Measurements from ENCODE around the gene CYP2B6. TPM values are rescaled to one million over a fixed set of nuclear protein-coding genes. Genes with fewer than 3 reads are reported as not detected.
"Not testable (repeated sequence)": the region's sequence is repeated elsewhere in the genome, so short reads cannot be mapped to it uniquely, and the experiment has no call there.

CYP2B6 gene
- total and polyA plus RNA-seq, 2 of the 13 experiments (the other 11 are each of a cell fraction or from before 2014, with no cell fraction given): 0.09 TPM; not detected in 1

DNA sequence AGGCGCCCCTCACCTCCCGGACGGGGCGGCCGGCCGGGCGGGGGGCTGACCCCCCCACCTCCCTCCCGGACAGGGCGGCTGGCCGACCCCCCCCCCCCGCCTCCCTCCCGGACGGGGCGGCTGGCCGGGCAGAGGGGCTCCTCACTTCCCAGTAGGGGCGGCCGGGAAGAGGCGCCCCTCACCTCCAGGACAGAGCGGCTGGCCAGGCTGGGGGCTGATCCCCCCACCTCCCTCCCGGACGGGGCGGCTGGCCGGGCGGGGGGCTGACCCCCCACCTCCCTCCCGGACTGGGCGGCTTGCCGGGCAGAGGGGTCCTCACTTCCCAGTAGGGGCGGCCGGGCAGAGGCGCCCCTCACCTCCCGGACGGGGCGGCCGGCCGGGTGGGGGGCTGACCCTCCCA, 25.7 kb upstream of the CYP2B6 start:
- in situ Hi-C loops (cut with HindIII; ENCODE audit: extremely low pct_ligation_motif_present, low pct_unique_long_range_greater_than_20kb); H3K79me2 ChIP-seq (ENCODE audit: insufficient read depth, low read length); DNase-seq (ENCODE audit: low spot score); BruUV-seq (replicated peaks); intact Hi-C loops (cut with micrococcal nuclease; ENCODE audit: unreplicated experiment); H4K20me1 ChIP-seq (ENCODE audit: insufficient read depth, low read length); H3K9me3 ChIP-seq (ENCODE audit: low read length); H3K36me3 ChIP-seq (replicated peaks in 1 of 2; ENCODE audit: control insufficient read depth in 1 of 2, insufficient read depth in 2 of 2, low read length in 2 of 2); H2AFZ ChIP-seq (ENCODE audit: low read length); H3K9ac ChIP-seq (ENCODE audit: insufficient read depth, low read depth, low read length); H3K4me3 ChIP-seq (replicated peaks in 1 of 3; ENCODE audit: insufficient read depth in 1 of 3, low read depth in 2 of 3, low read length in 3 of 3); CTCF ChIA-PET (ENCODE audit: low intra/inter-chr PET ratio, low total read pairs); H3K27me3 ChIP-seq (ENCODE audit: control insufficient read depth in 1 of 2, insufficient read depth in 2 of 2, low read length in 2 of 2); FAIRE-seq; ATAC-seq; H3K27ac ChIP-seq (ENCODE audit: extremely low read length, insufficient read depth, low read length); POLR2A ChIA-PET; H3K4me2 ChIP-seq (ENCODE audit: low read depth, low read length): not testable (repeated sequence)
- 90% methylated on average over 2 of the region's 35 CpGs for WGBS (ENCODE audit: low lambda C conversion rate)
- peaks cover 19% of the 10 kb centered on the region for H3K4me1 ChIP-seq (ENCODE audit: insufficient read depth, low read length)

DNA sequence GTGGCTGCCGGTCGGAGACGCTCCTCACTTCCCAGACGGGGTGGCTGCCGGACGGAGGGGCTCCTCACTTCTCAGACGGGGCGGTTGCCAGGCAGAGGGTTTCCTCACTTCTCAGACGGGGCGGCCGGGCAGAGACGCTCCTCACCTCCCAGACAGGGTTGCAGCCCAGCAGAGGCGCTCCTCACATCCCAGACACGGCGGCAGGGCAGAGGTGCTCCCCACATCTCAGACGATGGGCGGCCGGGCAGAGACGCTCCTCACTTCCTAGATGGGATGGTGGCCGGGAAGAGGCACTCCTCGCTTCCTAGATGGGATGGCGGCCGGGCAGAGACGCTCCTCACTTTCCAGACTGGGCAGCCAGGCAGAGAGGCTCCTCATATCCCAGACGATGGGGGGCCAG, 24.5 kb upstream of the CYP2B6 start:
- in situ Hi-C loops (cut with HindIII; ENCODE audit: extremely low pct_ligation_motif_present, low pct_unique_long_range_greater_than_20kb); BruUV-seq (replicated peaks); DNase-seq (ENCODE audit: low spot score); H3K27me3 ChIP-seq (ENCODE audit: control insufficient read depth in 1 of 2, insufficient read depth in 2 of 2, low read length in 2 of 2); H3K9me3 ChIP-seq (ENCODE audit: low read length); H3K9ac ChIP-seq (ENCODE audit: insufficient read depth, low read depth, low read length); H3K79me2 ChIP-seq (ENCODE audit: insufficient read depth, low read length); H3K36me3 ChIP-seq (replicated peaks in 1 of 2; ENCODE audit: control insufficient read depth in 1 of 2, insufficient read depth in 2 of 2, low read length in 2 of 2); H4K20me1 ChIP-seq (ENCODE audit: insufficient read depth, low read length); POLR2A ChIA-PET; H3K4me2 ChIP-seq (ENCODE audit: low read depth, low read length); H2AFZ ChIP-seq (ENCODE audit: low read length); ATAC-seq; intact Hi-C loops (cut with micrococcal nuclease; ENCODE audit: unreplicated experiment); CTCF ChIA-PET (ENCODE audit: low intra/inter-chr PET ratio, low total read pairs); H3K27ac ChIP-seq (ENCODE audit: extremely low read length, insufficient read depth, low read length); FAIRE-seq; H3K4me3 ChIP-seq (replicated peaks in 1 of 3; ENCODE audit: insufficient read depth in 1 of 3, low read depth in 2 of 3, low read length in 3 of 3): not testable (repeated sequence)
- 79% methylated on average over 8 of the region's 25 CpGs for WGBS (ENCODE audit: low lambda C conversion rate)
- H3K4me1 ChIP-seq (ENCODE audit: insufficient read depth, low read length): peaks cover 19% of the 10 kb centered on the region

DNA sequence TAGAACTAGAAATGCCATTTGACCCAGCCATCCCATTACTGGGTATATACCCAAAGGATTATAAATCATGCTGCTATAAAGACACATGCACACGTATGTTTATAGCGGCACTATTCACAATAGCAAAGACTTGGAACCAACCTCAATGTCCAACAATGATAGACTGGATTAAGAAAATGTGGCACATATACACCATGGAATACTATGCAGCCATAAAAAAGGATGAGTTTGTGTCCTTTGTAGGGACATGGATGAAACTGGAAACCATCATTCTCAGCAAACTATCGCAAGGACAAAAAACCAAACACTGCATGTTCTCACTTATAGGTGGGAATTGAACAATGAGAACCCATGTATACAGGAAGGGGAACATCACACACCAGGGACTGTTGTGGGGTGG, 23.0 kb upstream of the CYP2B6 start:
- CTCF ChIA-PET (ENCODE audit: low intra/inter-chr PET ratio, low total read pairs); in situ Hi-C loops (cut with HindIII; ENCODE audit: extremely low pct_ligation_motif_present, low pct_unique_long_range_greater_than_20kb): not testable (repeated sequence)

DNA sequence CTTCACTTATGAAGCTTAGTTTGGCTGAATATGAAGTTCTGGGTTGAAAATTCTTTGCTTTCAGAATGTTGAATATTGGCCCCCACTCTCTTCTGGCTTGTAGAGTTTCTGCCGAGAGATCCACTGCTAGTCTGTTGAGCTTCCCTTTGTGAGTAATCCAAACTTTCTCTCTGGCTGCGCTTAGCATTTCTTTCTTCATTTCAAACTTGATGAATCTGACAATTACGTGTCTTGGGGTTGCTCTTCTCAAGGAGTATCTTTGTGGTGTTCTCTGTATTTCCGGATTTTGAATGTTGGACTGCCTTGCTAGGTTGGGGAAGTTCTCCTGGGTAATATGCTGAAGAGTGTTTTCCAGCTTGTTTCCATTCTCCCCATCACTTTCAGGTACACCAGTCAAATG, 21.4 kb upstream of the CYP2B6 start:
- DNase-seq (ENCODE audit: low spot score); ATAC-seq; POLR2A ChIA-PET; BruUV-seq (replicated peaks); H3K4me3 ChIP-seq (replicated peaks in 1 of 3; ENCODE audit: insufficient read depth in 1 of 3, low read depth in 2 of 3, low read length in 3 of 3); H3K4me1 ChIP-seq (ENCODE audit: insufficient read depth, low read length); H3K36me3 ChIP-seq (replicated peaks in 1 of 2; ENCODE audit: control insufficient read depth in 1 of 2, insufficient read depth in 2 of 2, low read length in 2 of 2); FAIRE-seq; H3K9ac ChIP-seq (ENCODE audit: insufficient read depth, low read depth, low read length); H2AFZ ChIP-seq (ENCODE audit: low read length); H3K4me2 ChIP-seq (ENCODE audit: low read depth, low read length); H3K27me3 ChIP-seq (ENCODE audit: control insufficient read depth in 1 of 2, insufficient read depth in 2 of 2, low read length in 2 of 2); H3K79me2 ChIP-seq (ENCODE audit: insufficient read depth, low read length); intact Hi-C loops (cut with micrococcal nuclease; ENCODE audit: unreplicated experiment); H3K9me3 ChIP-seq (ENCODE audit: low read length); H3K27ac ChIP-seq (ENCODE audit: extremely low read length, insufficient read depth, low read length); CTCF ChIA-PET (ENCODE audit: low intra/inter-chr PET ratio, low total read pairs); H4K20me1 ChIP-seq (ENCODE audit: insufficient read depth, low read length): not testable (repeated sequence)
- WGBS (ENCODE audit: low lambda C conversion rate): 3% methylated on average over 4 of the region's 4 CpGs
- in situ Hi-C loops (cut with HindIII; ENCODE audit: extremely low pct_ligation_motif_present, low pct_unique_long_range_greater_than_20kb): loop anchor here (10.0 kb wide), 1 partner anchor 175 kb away; no protein-coding TSS in a partner anchor

More for the DNA sequence above, 23.0 kb upstream of the CYP2B6 start:
- H3K36me3 ChIP-seq (replicated peaks in 1 of 2; ENCODE audit: control insufficient read depth in 1 of 2, insufficient read depth in 2 of 2, low read length in 2 of 2); H3K9ac ChIP-seq (ENCODE audit: insufficient read depth, low read depth, low read length); H3K4me2 ChIP-seq (ENCODE audit: low read depth, low read length); H3K79me2 ChIP-seq (ENCODE audit: insufficient read depth, low read length); H3K4me3 ChIP-seq (replicated peaks in 1 of 3; ENCODE audit: insufficient read depth in 1 of 3, low read depth in 2 of 3, low read length in 3 of 3); H3K27me3 ChIP-seq (ENCODE audit: control insufficient read depth in 1 of 2, insufficient read depth in 2 of 2, low read length in 2 of 2); FAIRE-seq; BruUV-seq (replicated peaks); H2AFZ ChIP-seq (ENCODE audit: low read length); H3K4me1 ChIP-seq (ENCODE audit: insufficient read depth, low read length); H4K20me1 ChIP-seq (ENCODE audit: insufficient read depth, low read length); POLR2A ChIA-PET; DNase-seq (ENCODE audit: low spot score); H3K27ac ChIP-seq (ENCODE audit: extremely low read length, insufficient read depth, low read length); intact Hi-C loops (cut with micrococcal nuclease; ENCODE audit: unreplicated experiment); H3K9me3 ChIP-seq (ENCODE audit: low read length); ATAC-seq: not testable (repeated sequence)
- 60% methylated on average over 3 of the region's 3 CpGs for WGBS (ENCODE audit: low lambda C conversion rate)

All from HepG2 (cell line).